Effector CD8-positive, alpha-beta T cell (primary cell): ENCODE results near the gene KIAA1549.

Experiments
- DNase-seq: peaks from one replicate; lab custom pipeline; 2025; lab: John Stamatoyannopoulos, UW

The KIAA1549 gene

GRCh38 chr7:138882249-138882648, 98.9 kb downstream of the KIAA1549 start:
- no peak for DNase-seq

- DNase-seq: no peak
Observed at GRCh38 chr7:138881579-138882188, 99.5 kb downstream of the KIAA1549 start.

GRCh38 chr7:138880881-138881578, 100.2 kb downstream of the KIAA1549 start:
- DNase-seq: no peak

GRCh38 chr7:138879356-138879755, 101.8 kb downstream of the KIAA1549 start:
- no peak for DNase-seq

GRCh38 chr7:138878856-138879255, 102.3 kb downstream of the KIAA1549 start:
- no peak for DNase-seq

- no peak for DNase-seq
Observed at GRCh38 chr7:138878051-138878450, 103.1 kb downstream of the KIAA1549 start.

- no peak for DNase-seq
Observed at GRCh38 chr7:138876326-138876725, 104.9 kb downstream of the KIAA1549 start.

- no peak for DNase-seq
Observed at GRCh38 chr7:138875794-138876193, 105.4 kb downstream of the KIAA1549 start.

- DNase-seq: no peak
Observed at GRCh38 chr7:138873220-138873892, 107.8 kb downstream of the KIAA1549 start.

- no peak for DNase-seq
Observed at GRCh38 chr7:138872576-138872975, 108.6 kb downstream of the KIAA1549 start.

GRCh38 chr7:138871814-138872090, 109.4 kb downstream of the KIAA1549 start:
- no peak for DNase-seq

GRCh38 chr7:138871065-138871813, 110.0 kb downstream of the KIAA1549 start:
- DNase-seq: no peak

- no peak for DNase-seq
Observed at GRCh38 chr7:138869353-138869752, 111.8 kb downstream of the KIAA1549 start.

GRCh38 chr7:138868711-138869110, 112.5 kb downstream of the KIAA1549 start:
- no peak for DNase-seq

- no peak for DNase-seq
Observed at GRCh38 chr7:138867744-138868143, 113.4 kb downstream of the KIAA1549 start.

GRCh38 chr7:138866353-138866752, 114.8 kb downstream of the KIAA1549 start:
- DNase-seq: no peak

- peak; percentile 10 for DNase-seq
Observed at GRCh38 chr7:138865843-138866242, 115.3 kb downstream of the KIAA1549 start.

- DNase-seq: no peak
Observed at GRCh38 chr7:138864667-138865066, 116.5 kb downstream of the KIAA1549 start.

GRCh38 chr7:138863931-138864330, 117.3 kb downstream of the KIAA1549 start:
- no peak for DNase-seq

GRCh38 chr7:138861051-138861450, 120.1 kb downstream of the KIAA1549 start:
- no peak for DNase-seq

GRCh38 chr7:138857728-138858127, 123.5 kb downstream of the KIAA1549 start:
- no peak for DNase-seq

GRCh38 chr7:138854115-138854645, 127.0 kb downstream of the KIAA1549 start:
- DNase-seq: no peak
